Mucosa of descending colon (tissue), 3 donors: ENCODE results near the gene TRIM14. TPM values are rescaled to one million over a fixed set of nuclear protein-coding genes. Genes with fewer than 3 reads are reported as not detected.
A peak's percentile ranks its signal among the peaks of the same experiment; 100 is the strongest.

Experiments
- ATAC-seq: fragments of 200-7000 bp; cut with Tn5 transposase; one replicate; pipeline ENCODE4 v1.9.1; 2020; ENCODE audit warnings: mild to moderate bottlenecking, moderate library complexity
- DNase-seq, 3 donors: peaks; one replicate each; pipeline ENCODE4 v3.0.0-alpha.2; 2020
- H3K36me3 ChIP-seq: fragments of 200-600 bp; one replicate; pipeline ENCODE4 v1.8.0; 2021; ENCODE audit warnings: low read depth, mild to moderate bottlenecking
- H3K4me1 ChIP-seq: fragments of 200-600 bp; one replicate; pipeline ENCODE4 v1.8.0; 2021; ENCODE audit warnings: low read depth, mild to moderate bottlenecking
- H3K4me3 ChIP-seq: fragments of 200-600 bp; one replicate; pipeline ENCODE4 v1.8.0; 2021; ENCODE audit warnings: mild to moderate bottlenecking
- H3K9me3 ChIP-seq: fragments of 200-600 bp; one replicate; pipeline ENCODE4 v1.8.0; 2021; ENCODE audit warnings: mild to moderate bottlenecking
- CTCF ChIP-seq: fragments of 200-600 bp; IDR thresholded peaks from one replicate; pipeline ENCODE4 v1.8.0; 2022; ENCODE audit warnings: antibody characterized with exemption, mild to moderate bottlenecking
- intact Hi-C, 2 donors: fragments of 100-400 bp; cut with DNase I in 1 of 2; cut with micrococcal nuclease in 1 of 2; formaldehyde crosslinking; loops; one replicate each; pipeline versions ENCODE4 v1.11.0 to v1.11.1; 2022; cut with DNase I, micrococcal nuclease
- total RNA-seq, 3 donors: library from RNA; stranded (reverse); fragmentation: NEBNext Ultra II Directional in 2 of 3; extraction: Animal tissue kit (Norgen Biotek cat#: 25700) in 2 of 3; gene quantifications; one replicate each; pipeline versions ENCODE4 v1.2.1 to v1.2.4, GENCODE V29; 2021 to 2023
- donor health status: DM: no; HTN: no; CAD: no; lungs with moderate emphysema.
- donor health status: DM: no; HTN: no; CAD: no.
- donor health status: DM: no; HTN: yes; CAD: no.

Gene TRIM14
- total RNA-seq, 3 donors from 2014 or later: 44.9 to 67.2 (median 55.6) TPM

GRCh38 chr9:98085944-98086343 lies 33.1 kb downstream of the TRIM14 start:
- no peaks in the 10 kb centered on the region for H3K36me3 ChIP-seq
- DNase-seq (no peak), ATAC-seq (no peak)
- intact Hi-C loops: no loop called here
- no peak overlapping the region for H3K4me3 ChIP-seq
- no peak for TF ChIP-seq CTCF
- no peaks in the 10 kb centered on the region for H3K9me3 ChIP-seq
- H3K4me1 ChIP-seq: peaks cover 19% of the 10 kb centered on the region

GRCh38 chr9:98085058-98085457 lies 34.0 kb downstream of the TRIM14 start:
- Histone ChIP-seq H3K36me3 (peaks cover 4% of the 10 kb centered on the region), H3K4me3 (no peak overlapping the region), H3K4me1 (peaks cover 26% of the 10 kb centered on the region), H3K9me3 (no peaks in the 10 kb centered on the region)
- DNase-seq (no peak), ATAC-seq (no peak)
- intact Hi-C loops: no loop called here
- no peak for TF ChIP-seq CTCF

- Histone ChIP-seq H3K4me3 (no peak overlapping the region), H3K36me3 (peaks cover 4% of the 10 kb centered on the region), H3K9me3 (no peaks in the 10 kb centered on the region), H3K4me1 (peaks cover 27% of the 10 kb centered on the region)
- TF ChIP-seq CTCF: no peak
- DNase-seq (no peak), ATAC-seq (no peak)
- intact Hi-C loops: no loop called here
These were observed 34.6 kb downstream of the TRIM14 start for GRCh38 chr9:98084396-98084795.

GRCh38 chr9:98083566-98084183 lies 35.3 kb downstream of the TRIM14 start:
- Histone ChIP-seq H3K4me1 (peaks cover 27% of the 10 kb centered on the region), H3K9me3 (no peaks in the 10 kb centered on the region), H3K4me3 (no peak overlapping the region), H3K36me3 (peaks cover 4% of the 10 kb centered on the region)
- DNase-seq: no peak
- TF ChIP-seq CTCF: no peak
- ATAC-seq: no peak
- intact Hi-C loops: no loop called here

- Histone ChIP-seq H3K9me3 (no peaks in the 10 kb centered on the region), H3K4me3 (no peak overlapping the region), H3K36me3 (peaks cover 4% of the 10 kb centered on the region), H3K4me1 (peaks cover 27% of the 10 kb centered on the region)
- no peak for DNase-seq
- ATAC-seq: peak; percentile 62
- intact Hi-C loops: no loop called here
- TF ChIP-seq CTCF: no peak
These were observed 35.9 kb downstream of the TRIM14 start for GRCh38 chr9:98083061-98083501.
